ENCODE results near the gene BHLHA15.

Gene BHLHA15

GRCh38 chr7:98194186-98194585 is 17.1 kb upstream of the BHLHA15 start:
- H3K79me2 ChIP-seq (ENCODE audit: insufficient read depth, low read length): no peaks in the 10 kb centered on the region
- H3K9me2 ChIP-seq (replicated peaks; ENCODE audit: insufficient read depth, low read length): no peaks in the 10 kb centered on the region
- H3K9ac ChIP-seq (ENCODE audit: low read length): no peak overlapping the region
- no peak overlapping the region for H2AFZ ChIP-seq (ENCODE audit: low read depth, low read length, severe bottlenecking)
- no peaks in the 10 kb centered on the region for H3K36me3 ChIP-seq (ENCODE audit: low read length)
- H3K27ac ChIP-seq (ENCODE audit: low read depth, low read length): no peak overlapping the region
- H3K4me2 ChIP-seq (ENCODE audit: low read depth, low read length, poor library complexity, severe bottlenecking): no peak overlapping the region
- H3F3A ChIP-seq (ENCODE audit: insufficient read depth): 0 out of 2 replicates have a peak, but pooled peaks cover 3% of the 10 kb centered on the region
- 0 out of 2 replicates have a peak, but pooled peaks cover 3% of the 10 kb centered on the region for H3K9me3 ChIP-seq (ENCODE audit: insufficient read depth, low read length)
- H3K27me3 ChIP-seq (ENCODE audit: low read length): no peaks in the 10 kb centered on the region
- H3K4me3 ChIP-seq (ENCODE audit: insufficient read depth, low read length, poor library complexity, severe bottlenecking): no peak overlapping the region
- TF ChIP-seq EZH2phosphoT487 (conservative IDR thresholded peaks at IDR 0.05; ENCODE audit: low read length): no peak
- TF ChIP-seq, protein P1, sequence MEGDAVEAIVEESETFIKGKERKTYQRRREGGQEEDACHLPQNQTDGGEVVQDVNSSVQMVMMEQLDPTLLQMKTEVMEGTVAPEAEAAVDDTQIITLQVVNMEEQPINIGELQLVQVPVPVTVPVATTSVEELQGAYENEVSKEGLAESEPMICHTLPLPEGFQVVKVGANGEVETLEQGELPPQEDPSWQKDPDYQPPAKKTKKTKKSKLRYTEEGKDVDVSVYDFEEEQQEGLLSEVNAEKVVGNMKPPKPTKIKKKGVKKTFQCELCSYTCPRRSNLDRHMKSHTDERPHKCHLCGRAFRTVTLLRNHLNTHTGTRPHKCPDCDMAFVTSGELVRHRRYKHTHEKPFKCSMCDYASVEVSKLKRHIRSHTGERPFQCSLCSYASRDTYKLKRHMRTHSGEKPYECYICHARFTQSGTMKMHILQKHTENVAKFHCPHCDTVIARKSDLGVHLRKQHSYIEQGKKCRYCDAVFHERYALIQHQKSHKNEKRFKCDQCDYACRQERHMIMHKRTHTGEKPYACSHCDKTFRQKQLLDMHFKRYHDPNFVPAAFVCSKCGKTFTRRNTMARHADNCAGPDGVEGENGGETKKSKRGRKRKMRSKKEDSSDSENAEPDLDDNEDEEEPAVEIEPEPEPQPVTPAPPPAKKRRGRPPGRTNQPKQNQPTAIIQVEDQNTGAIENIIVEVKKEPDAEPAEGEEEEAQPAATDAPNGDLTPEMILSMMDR (IDR thresholded peaks at IDR 0.05; ENCODE audit: insufficient read depth, low read length, poor library complexity, severe bottlenecking): no peak
- peaks cover 7% of the 10 kb centered on the region; the same call in 1 of the 2 replicates for H4K20me1 ChIP-seq (ENCODE audit: low read depth, low read length)

DNA sequence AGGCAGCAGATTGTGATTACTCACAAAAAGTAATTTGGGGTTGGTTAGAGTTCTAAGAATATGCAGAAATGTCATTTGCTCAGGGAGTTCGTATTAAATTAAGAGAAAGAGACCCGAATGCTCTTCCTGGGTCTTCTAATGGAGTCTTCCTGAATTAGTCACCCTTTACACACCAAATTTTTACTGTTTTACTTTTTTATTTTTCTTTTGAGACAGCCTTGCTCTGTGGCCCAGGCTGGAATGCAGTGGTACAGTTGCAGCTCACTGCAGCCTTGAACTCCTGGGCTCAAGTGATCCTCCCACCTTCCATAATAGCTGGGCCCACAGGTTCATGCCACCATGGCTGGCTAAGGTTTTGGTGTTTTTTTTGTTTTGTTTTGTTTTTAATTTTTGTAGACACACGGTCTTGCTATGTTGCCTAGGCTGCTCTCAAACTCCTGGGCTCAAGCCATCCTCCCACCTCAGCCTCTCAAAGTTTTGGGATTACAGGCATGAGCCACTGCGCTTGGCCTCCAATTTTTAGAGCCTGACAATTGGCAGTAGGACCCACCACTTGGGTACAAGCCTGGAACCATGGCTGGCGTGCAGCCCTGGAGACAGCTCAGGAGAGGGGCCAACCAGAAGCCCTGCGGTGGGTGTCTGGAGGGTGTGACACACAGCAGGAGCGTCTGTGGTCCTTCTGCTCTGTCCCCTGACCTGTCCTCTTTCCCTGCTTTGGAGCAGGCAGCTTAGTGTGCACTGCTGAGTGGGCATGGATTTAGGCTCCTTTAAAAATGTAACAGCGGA is 16.4 kb upstream of the BHLHA15 start:
- peaks cover 10% of the 10 kb centered on the region for H3F3A ChIP-seq (ENCODE audit: insufficient read depth)
- no peaks in the 10 kb centered on the region for H3K27me3 ChIP-seq (ENCODE audit: low read length)
- H3K9ac ChIP-seq (ENCODE audit: low read length): no peak overlapping the region
- no peak overlapping the region for H3K4me2 ChIP-seq (ENCODE audit: low read depth, low read length, poor library complexity, severe bottlenecking)
- TF ChIP-seq, protein P1 (IDR thresholded peaks at IDR 0.05; ENCODE audit: insufficient read depth, low read length, poor library complexity, severe bottlenecking): no peak
- TF ChIP-seq EZH2phosphoT487 (conservative IDR thresholded peaks at IDR 0.05; ENCODE audit: low read length): no peak
- H3K27ac ChIP-seq (ENCODE audit: low read depth, low read length): no peak overlapping the region
- no peaks in the 10 kb centered on the region for H3K79me2 ChIP-seq (ENCODE audit: insufficient read depth, low read length)
- H2AFZ ChIP-seq (ENCODE audit: low read depth, low read length, severe bottlenecking): no peak overlapping the region
- no peaks in the 10 kb centered on the region for H3K9me2 ChIP-seq (replicated peaks; ENCODE audit: insufficient read depth, low read length)
- peaks cover 13% of the 10 kb centered on the region for H4K20me1 ChIP-seq (ENCODE audit: low read depth, low read length)
- no peaks in the 10 kb centered on the region for H3K9me3 ChIP-seq (ENCODE audit: insufficient read depth, low read length)
- no peak overlapping the region for H3K4me3 ChIP-seq (ENCODE audit: insufficient read depth, low read length, poor library complexity, severe bottlenecking)
- no peaks in the 10 kb centered on the region for H3K36me3 ChIP-seq (ENCODE audit: low read length)

- TF ChIP-seq, protein P1 (IDR thresholded peaks at IDR 0.05; ENCODE audit: insufficient read depth, low read length, poor library complexity, severe bottlenecking): no peak
- TF ChIP-seq EZH2phosphoT487 (conservative IDR thresholded peaks at IDR 0.05; ENCODE audit: low read length): no peak
- no peaks in the 10 kb centered on the region for H3K79me2 ChIP-seq (ENCODE audit: insufficient read depth, low read length)
- no peak overlapping the region for H2AFZ ChIP-seq (ENCODE audit: low read depth, low read length, severe bottlenecking)
- H3K9ac ChIP-seq (ENCODE audit: low read length): no peak overlapping the region
- no peaks in the 10 kb centered on the region for H3K27me3 ChIP-seq (ENCODE audit: low read length)
- H3F3A ChIP-seq (ENCODE audit: insufficient read depth): peaks cover 24% of the 10 kb centered on the region
- no peak overlapping the region for H3K4me3 ChIP-seq (ENCODE audit: insufficient read depth, low read length, poor library complexity, severe bottlenecking)
- H3K9me2 ChIP-seq (replicated peaks; ENCODE audit: insufficient read depth, low read length): no peaks in the 10 kb centered on the region
- no peaks in the 10 kb centered on the region for H3K36me3 ChIP-seq (ENCODE audit: low read length)
- H3K27ac ChIP-seq (ENCODE audit: low read depth, low read length): no peak overlapping the region
- peaks cover 31% of the 10 kb centered on the region for H4K20me1 ChIP-seq (ENCODE audit: low read depth, low read length)
- no peak overlapping the region for H3K4me2 ChIP-seq (ENCODE audit: low read depth, low read length, poor library complexity, severe bottlenecking)
- no peaks in the 10 kb centered on the region for H3K9me3 ChIP-seq (ENCODE audit: insufficient read depth, low read length)
Observed at GRCh38 chr7:98196706-98197605, 14.3 kb upstream of the BHLHA15 start.
